ENCODE measurements around the gene TALDO1.
A peak's percentile ranks its signal among the peaks of the same experiment; 100 is the strongest.

DNA sequence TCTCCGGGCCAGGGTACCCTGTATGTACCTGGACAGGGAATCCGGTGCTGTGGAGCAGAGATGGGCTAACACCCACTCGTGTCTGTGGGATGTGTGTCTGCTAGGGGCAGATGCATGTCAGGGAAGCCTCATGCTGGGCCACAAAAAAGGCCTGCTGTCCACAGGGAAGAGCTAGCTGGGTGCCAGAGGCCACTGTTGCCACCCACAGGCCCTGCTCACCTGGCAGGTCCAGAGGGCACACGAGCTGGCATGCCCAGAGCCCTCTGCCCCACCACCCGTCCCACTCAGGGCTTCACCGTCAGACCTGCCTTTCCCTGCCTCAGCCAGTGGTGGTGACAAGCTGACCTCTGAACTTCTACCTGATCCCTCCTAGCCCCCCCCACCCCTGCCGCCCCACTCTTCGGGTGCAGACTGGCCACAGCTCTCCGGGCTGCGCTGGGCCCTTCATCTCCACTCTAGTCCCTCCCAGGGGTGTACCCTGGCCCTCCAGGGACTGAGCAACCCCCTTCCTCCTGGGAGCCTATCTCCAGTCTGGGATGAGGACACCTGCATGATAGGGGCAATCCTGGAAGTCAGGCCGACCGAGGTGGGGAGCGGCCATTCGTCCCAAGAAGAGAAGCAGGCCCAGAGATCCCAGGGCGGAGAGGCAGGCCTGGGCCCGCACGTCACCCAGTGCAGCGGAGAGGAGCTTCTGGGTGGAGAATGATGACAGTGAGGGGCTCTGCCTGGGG lies 49.5 kb downstream of the TALDO1 start:
- TF ChIP-seq TAF1 (conservative IDR thresholded peaks at IDR 0.05) (no peak), CTCF (IDR thresholded peaks at IDR 0.05; ENCODE audit: low read depth, low read length, missing input control) (no peak), EGR1 (IDR thresholded peaks at IDR 0.05; ENCODE audit: low read depth in 2 of 2) (no peak), GABPA (IDR thresholded peaks at IDR 0.05 in 1 of 2, conservative IDR thresholded peaks at IDR 0.05 in 1 of 2) (no peak), RAD21 (IDR thresholded peaks at IDR 0.05) (no peak), JUND (IDR thresholded peaks at IDR 0.05) (no peak), REST (IDR thresholded peaks at IDR 0.05) (peak; percentile 32), SP1 (IDR thresholded peaks at IDR 0.05) (peak; percentile 72), FOXA2 (IDR thresholded peaks at IDR 0.05) (no peak), MAX (IDR thresholded peaks at IDR 0.05) (no peak), RXRA (IDR thresholded peaks at IDR 0.05) (peak; percentile 46 to 52), YY1 (IDR thresholded peaks at IDR 0.05) (no peak)
